PC-3 (cell line): ENCODE data around the gene MICALL2.
A peak's percentile ranks its signal among the peaks of the same experiment; 100 is the strongest.

Experiments used
- CTCF ChIP-seq: fragments of 300-600 bp; sonication (generic); conservative IDR thresholded peaks from 2 replicates; pipeline ENCODE4 v1.5.1; 2017; ENCODE audit warnings: antibody characterized with exemption, low read depth, mild to moderate bottlenecking, low read length
- EZH2phosphoT487 ChIP-seq: fragments of 300-600 bp; sonication (generic); IDR thresholded peaks from 2 replicates; pipeline ENCODE4 v1.6.1; 2018; ENCODE audit warnings: mild to moderate bottlenecking, antibody characterized with exemption, low read length, borderline replicate concordance

DNA sequence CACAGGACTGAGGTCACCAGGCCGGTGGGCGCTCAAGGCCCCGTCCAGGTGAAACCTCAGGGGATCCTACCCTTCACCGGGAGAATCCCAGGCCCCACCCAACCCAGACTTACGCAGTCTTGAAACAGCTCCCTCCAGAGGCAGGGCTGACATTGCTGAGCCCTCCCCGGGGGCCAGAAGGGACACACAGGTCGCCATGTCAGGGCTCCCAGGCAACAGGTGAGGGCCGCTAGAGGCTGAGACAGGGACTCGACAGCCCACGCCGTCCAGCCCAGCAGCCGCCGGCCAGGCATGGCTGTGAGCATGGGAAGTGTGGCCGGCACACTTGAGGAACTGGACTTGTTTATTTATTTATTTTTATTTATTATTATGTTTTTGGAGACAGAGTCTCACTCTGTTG lies 10.3 kb downstream of the MICALL2 start:
- TF ChIP-seq CTCF (0 out of 2 replicates have a peak, but pooled peaks have one; percentile 20), EZH2phosphoT487 (no peak)
